H9 (cell line): Measurements from ENCODE around the gene CRLF2. TPM values are rescaled to one million over a fixed set of nuclear protein-coding genes. Genes with fewer than 3 reads are reported as not detected.

Experiments used
- DNase-seq: peaks from one replicate; pipeline ENCODE4 v3.0.0-alpha.2; 2017
- H2AFZ ChIP-seq: one replicate; pipeline ENCODE4 v1.6.1; 2013; ENCODE audit warnings: mild to moderate bottlenecking, low read length, control low read depth, moderate library complexity
- H2AK5ac ChIP-seq: 2 replicates; pipeline ENCODE4 v1.6.1; 2013; ENCODE audit warnings: low read length, control low read depth, mixed read lengths; ENCODE audit not compliant: insufficient read length
- H2BK120ac ChIP-seq: one replicate; pipeline ENCODE4 v1.6.1; 2013; ENCODE audit warnings: low read depth, mild to moderate bottlenecking, low read length, control low read depth, inconsistent platforms; ENCODE audit not compliant: poor library complexity, severe bottlenecking
- H2BK12ac ChIP-seq: 2 replicates; pipeline ENCODE4 v1.6.1; 2013; ENCODE audit warnings: low read length, control low read depth, mixed read lengths, low read depth; ENCODE audit not compliant: insufficient read length
- H2BK15ac ChIP-seq: 2 replicates; pipeline ENCODE4 v1.6.1; 2013; ENCODE audit warnings: low read depth, low read length, control low read depth
- H2BK20ac ChIP-seq: one replicate; pipeline ENCODE4 v1.6.1; 2013; ENCODE audit warnings: low read depth, mild to moderate bottlenecking, low read length, control low read depth, inconsistent platforms; ENCODE audit not compliant: poor library complexity, severe bottlenecking
- H2BK5ac ChIP-seq: 2 replicates; pipeline ENCODE4 v1.6.1; 2013; ENCODE audit warnings: low read length, control low read depth, mixed read lengths; ENCODE audit not compliant: insufficient read length
- H3K14ac ChIP-seq: 2 replicates; pipeline ENCODE4 v1.6.1; 2013; ENCODE audit warnings: low read length, control low read depth; ENCODE audit not compliant: insufficient read depth
- H3K18ac ChIP-seq: 2 replicates; pipeline ENCODE4 v1.6.1; 2013; ENCODE audit warnings: low read depth, mild to moderate bottlenecking, mixed read lengths, low read length, control low read depth; ENCODE audit not compliant: insufficient read length
- H3K23ac ChIP-seq: 2 replicates; pipeline ENCODE4 v1.6.1; 2013; ENCODE audit warnings: low read length, control low read depth, mixed read lengths, low read depth; ENCODE audit not compliant: insufficient read length
- H3K23me2 ChIP-seq: 2 replicates; pipeline ENCODE4 v1.6.1; 2013; ENCODE audit warnings: low read depth, mild to moderate bottlenecking, mixed read lengths, low read length, control low read depth; ENCODE audit not compliant: insufficient read length, poor library complexity, severe bottlenecking
- H3K27ac ChIP-seq: 2 replicates; pipeline ENCODE4 v1.5.1; 2013; ENCODE audit warnings: low read length, control low read depth, mixed read lengths, low read depth; ENCODE audit not compliant: insufficient read length
- H3K27me3 ChIP-seq: 2 replicates; pipeline ENCODE4 v1.6.1; 2013; ENCODE audit warnings: low read length, control low read depth, inconsistent platforms; ENCODE audit not compliant: insufficient read depth
- H3K4ac ChIP-seq: 2 replicates; pipeline ENCODE4 v1.6.1; 2013; ENCODE audit warnings: low read depth, mild to moderate bottlenecking, control low read depth, inconsistent platforms, low read length, moderate library complexity
- H3K4me1 ChIP-seq: 2 replicates; pipeline ENCODE4 v1.6.1; 2013; ENCODE audit warnings: low read length, control low read depth, inconsistent platforms; ENCODE audit not compliant: insufficient read depth
- H3K4me2 ChIP-seq: 2 replicates; pipeline ENCODE4 v1.6.1; 2013; ENCODE audit warnings: low read length, control low read depth, mixed read lengths; ENCODE audit not compliant: insufficient read length, insufficient read depth
- H3K56ac ChIP-seq: 2 replicates; pipeline ENCODE4 v1.6.1; 2013; ENCODE audit warnings: low read depth, mild to moderate bottlenecking, mixed read lengths, low read length, control low read depth; ENCODE audit not compliant: insufficient read length
- H3K79me1 ChIP-seq: 2 replicates; pipeline ENCODE4 v1.6.1; 2013; ENCODE audit warnings: low read depth, mild to moderate bottlenecking, moderate library complexity, low read length, control low read depth, inconsistent platforms; ENCODE audit not compliant: insufficient read depth, poor library complexity, severe bottlenecking
- H3K79me2 ChIP-seq: 2 replicates; pipeline ENCODE4 v1.6.1; 2013; ENCODE audit warnings: low read length, control low read depth, inconsistent platforms; ENCODE audit not compliant: insufficient read depth
- H3K9ac ChIP-seq: 2 replicates; pipeline ENCODE4 v1.6.1; 2013; ENCODE audit warnings: low read length, control low read depth, mixed read lengths; ENCODE audit not compliant: insufficient read length; ENCODE audit errors: extremely low read depth
- H3K9me3 ChIP-seq: one replicate; pipeline ENCODE4 v1.6.1; 2013; ENCODE audit warnings: low read depth, low read length, inconsistent platforms; ENCODE audit not compliant: control insufficient read depth
- H3T11ph ChIP-seq: one replicate; pipeline ENCODE4 v1.6.1; 2013; ENCODE audit warnings: mild to moderate bottlenecking, low read length, control low read depth, inconsistent platforms
- H4K20me1 ChIP-seq: one replicate; pipeline ENCODE4 v1.6.1; 2013; ENCODE audit not compliant: control insufficient read depth, insufficient read length, insufficient read depth
- H4K5ac ChIP-seq: 2 replicates; pipeline ENCODE4 v1.6.1; 2013; ENCODE audit warnings: low read depth, mild to moderate bottlenecking, mixed read lengths, low read length, control low read depth; ENCODE audit not compliant: insufficient read length
- H4K8ac ChIP-seq: replicated peaks from 2 replicates; pipeline ENCODE4 v1.6.1; 2013; ENCODE audit warnings: low read length, control low read depth, mixed read lengths, low read depth; ENCODE audit not compliant: insufficient read length
- H4K91ac ChIP-seq: 2 replicates; pipeline ENCODE4 v1.6.1; 2013; ENCODE audit warnings: low read depth, mild to moderate bottlenecking, moderate library complexity, mixed read lengths, low read length, control low read depth; ENCODE audit not compliant: insufficient read length
- H3K27ac Mint-ChIP-seq, 3 experiments: 2 replicates in 2 of 3; 3 replicates in 1 of 3; pipeline ENCODE4 v1.8.0; 2020 to 2021; ENCODE audit warnings: mixed read lengths in 3 of 3, mild to moderate bottlenecking in 1 of 3, moderate library complexity in 1 of 3
- H3K27me3 Mint-ChIP-seq: 2 replicates; pipeline ENCODE4 v1.8.0; 2021; ENCODE audit warnings: low read depth, mild to moderate bottlenecking, moderate library complexity, mixed read lengths
- H3K36me3 Mint-ChIP-seq, 3 experiments: 2 replicates in 2 of 3; 3 replicates in 1 of 3; pipeline ENCODE4 v1.8.0; 2020 to 2021; ENCODE audit warnings: low read depth in 3 of 3, mixed read lengths in 3 of 3; ENCODE audit not compliant: insufficient read depth in 1 of 3
- H3K4me1 Mint-ChIP-seq, 2 experiments: 2 replicates each; pipeline ENCODE4 v1.8.0; 2020; ENCODE audit warnings: mixed read lengths in 2 of 2
- H3K4me3 Mint-ChIP-seq, 2 experiments: 2 replicates in 1 of 2; 3 replicates in 1 of 2; pipeline ENCODE4 v1.8.0; 2020 to 2021; ENCODE audit warnings: mild to moderate bottlenecking in 2 of 2, mixed read lengths in 2 of 2, moderate library complexity in 1 of 2
- H3K9me3 Mint-ChIP-seq, 2 experiments: 2 replicates in 1 of 2; 3 replicates in 1 of 2; pipeline ENCODE4 v1.8.0; 2020; ENCODE audit warnings: mild to moderate bottlenecking in 2 of 2, mixed read lengths in 2 of 2, moderate library complexity in 1 of 2
- WGBS: extraction: QIAGEN DNeasy Blood & Tissue Kit; methylation state at CpG from one replicate; pipeline ENCODE4 v1.1.7; 2013; ENCODE audit warnings: missing lambda C conversion rate, low lambda C conversion rate, mixed read lengths; ENCODE audit not compliant: insufficient read length; ENCODE audit errors: extremely low coverage; 5-methylcytosine and 5-hydroxymethylcytosine counted together
- total RNA-seq: library from RNA; stranded (reverse); gene quantifications from 2 replicates; pipeline ENCODE4 v1.2.1, GENCODE V29; 2021
- TF ChIP-seq, protein P1 (sequence below): fragments of 200-600 bp; sonication (generic); conservative IDR thresholded peaks from 3 replicates; pipeline ENCODE4 v1.8.0; 2021; ENCODE audit warnings: antibody characterized with exemption, mild to moderate bottlenecking

CRLF2 gene
- total RNA-seq, 1 experiment from 2014 or later: not detected

GRCh38 chrX:1248331-1249061 is 36.0 kb upstream of the CRLF2 start:
- Histone ChIP-seq H3K23me2 (peaks cover 6% of the 10 kb centered on the region), H3K27me3 (no peaks in the 10 kb centered on the region), H4K8ac (no peak overlapping the region), H3K27ac (peak overlapping the region; percentile 49), H3K9ac (peak overlapping the region; percentile 5), H3K9me3 (no peaks in the 10 kb centered on the region), H3K56ac (no peak overlapping the region), H3K4me1 (no peaks in the 10 kb centered on the region), H2BK20ac (no peak overlapping the region), H3K14ac (0 out of 2 replicates have a peak overlapping the region, but pooled peaks have one; percentile 10), H2AK5ac (no peak overlapping the region), H3K4ac (no peak overlapping the region), H4K5ac (no peak overlapping the region), H3K18ac (peak overlapping the region; percentile 51), H3K79me2 (no peaks in the 10 kb centered on the region), H4K20me1 (no peaks in the 10 kb centered on the region), H3K23ac (no peak overlapping the region), H2BK5ac (no peak overlapping the region), H3T11ph (no peak overlapping the region), H3K79me1 (no peaks in the 10 kb centered on the region), H4K91ac (no peak overlapping the region), H3K4me2 (peak overlapping the region; percentile 41), H2AFZ (no peak overlapping the region), H2BK120ac (peak overlapping the region; percentile 11), H2BK15ac (no peak overlapping the region), H2BK12ac (no peak overlapping the region)
- Mint-ChIP-seq H3K9me3 (peaks cover 15 to 18% of the 10 kb centered on the region in 2 experiments), H3K27me3 (peaks cover 1% of the 10 kb centered on the region), H3K27ac (peak overlapping the region; percentile 91 to 98 (median 98)), H3K4me3 (peak overlapping the region; percentile 58 to 76), H3K4me1 (peaks cover 24 to 31% of the 10 kb centered on the region in 2 experiments), H3K36me3 (peaks cover 12 to 20% (median 16%) of the 10 kb centered on the region in 3 experiments)
- peak; percentile 92 for DNase-seq
- TF ChIP-seq, protein P1, sequence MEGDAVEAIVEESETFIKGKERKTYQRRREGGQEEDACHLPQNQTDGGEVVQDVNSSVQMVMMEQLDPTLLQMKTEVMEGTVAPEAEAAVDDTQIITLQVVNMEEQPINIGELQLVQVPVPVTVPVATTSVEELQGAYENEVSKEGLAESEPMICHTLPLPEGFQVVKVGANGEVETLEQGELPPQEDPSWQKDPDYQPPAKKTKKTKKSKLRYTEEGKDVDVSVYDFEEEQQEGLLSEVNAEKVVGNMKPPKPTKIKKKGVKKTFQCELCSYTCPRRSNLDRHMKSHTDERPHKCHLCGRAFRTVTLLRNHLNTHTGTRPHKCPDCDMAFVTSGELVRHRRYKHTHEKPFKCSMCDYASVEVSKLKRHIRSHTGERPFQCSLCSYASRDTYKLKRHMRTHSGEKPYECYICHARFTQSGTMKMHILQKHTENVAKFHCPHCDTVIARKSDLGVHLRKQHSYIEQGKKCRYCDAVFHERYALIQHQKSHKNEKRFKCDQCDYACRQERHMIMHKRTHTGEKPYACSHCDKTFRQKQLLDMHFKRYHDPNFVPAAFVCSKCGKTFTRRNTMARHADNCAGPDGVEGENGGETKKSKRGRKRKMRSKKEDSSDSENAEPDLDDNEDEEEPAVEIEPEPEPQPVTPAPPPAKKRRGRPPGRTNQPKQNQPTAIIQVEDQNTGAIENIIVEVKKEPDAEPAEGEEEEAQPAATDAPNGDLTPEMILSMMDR: no peak
- WGBS: no CpG with 5 or more reads among the region's 34 CpGs
